ENCODE measurements around the gene CRKL. TPM values are rescaled to one million over a fixed set of nuclear protein-coding genes. Genes with fewer than 3 reads are reported as not detected.
A peak's percentile ranks its signal among the peaks of the same experiment; 100 is the strongest.

CRKL gene
- total and polyA plus RNA-seq, 2 experiments from 2014 or later: 26.7 to 42.5 TPM

- H3K9ac ChIP-seq: no peak overlapping the region
- no peaks in the 10 kb centered on the region for H3K9me2 ChIP-seq (ENCODE audit: insufficient read depth)
- no peak overlapping the region for H2AFZ ChIP-seq
- H3K4me2 ChIP-seq (ENCODE audit: unreplicated experiment): no peak overlapping the region
- no peak overlapping the region for H3K4me3 ChIP-seq
- DNase-seq: no peak
- H3K27me3 ChIP-seq (replicated peaks; ENCODE audit: insufficient read depth): no peaks in the 10 kb centered on the region
- H3K4me1 ChIP-seq (ENCODE audit: insufficient read depth): peaks cover 34% of the 10 kb centered on the region
- no peaks in the 10 kb centered on the region for H3K36me3 ChIP-seq (ENCODE audit: low read depth)
- peaks cover 32% of the 10 kb centered on the region for H3F3A ChIP-seq (ENCODE audit: insufficient read depth)
- TF ChIP-seq EZH2phosphoT487 (IDR thresholded peaks at IDR 0.05; ENCODE audit: insufficient read depth, low read depth) (no peak), EZH2 (IDR thresholded peaks at IDR 0.05; ENCODE audit: insufficient read depth, poor library complexity, severe bottlenecking) (no peak)
- H4K20me1 ChIP-seq (ENCODE audit: insufficient read depth): peaks cover 67% of the 10 kb centered on the region
- H3K79me2 ChIP-seq (ENCODE audit: insufficient read depth): peaks cover 100% of the 10 kb centered on the region
- 3 to 8% methylated on average over 1 of the region's 1 CpG for WGBS, 2 experiments (ENCODE audit: low coverage in 1 of 2, low lambda C conversion rate in 2 of 2, missing lambda C conversion rate in 2 of 2)
- no peak overlapping the region for H3K27ac ChIP-seq
- no peaks in the 10 kb centered on the region for H3K9me3 ChIP-seq (ENCODE audit: low read depth)
- in situ Hi-C loops (cut with MboI): no loop called here
Measured at GRCh38 chr22:20944042-20944441, 26.8 kb downstream of the CRKL start.

GRCh38 chr22:20945578-20945934 lies 28.3 kb downstream of the CRKL start:
- Histone ChIP-seq H3K79me2 (ENCODE audit: insufficient read depth) (peaks cover 100% of the 10 kb centered on the region), H3K9ac (no peak overlapping the region), H3K27ac (no peak overlapping the region), H3K36me3 (ENCODE audit: low read depth) (peaks cover 11% of the 10 kb centered on the region; the same call in 1 of the 2 replicates), H3K4me3 (no peak overlapping the region), H2AFZ (no peak overlapping the region), H3K4me1 (ENCODE audit: insufficient read depth) (peaks cover 25% of the 10 kb centered on the region), H4K20me1 (ENCODE audit: insufficient read depth) (peaks cover 60% of the 10 kb centered on the region), H3F3A (ENCODE audit: insufficient read depth) (peaks cover 26% of the 10 kb centered on the region), H3K27me3 (replicated peaks; ENCODE audit: insufficient read depth) (no peaks in the 10 kb centered on the region), H3K4me2 (ENCODE audit: unreplicated experiment) (no peak overlapping the region), H3K9me3 (ENCODE audit: low read depth) (no peaks in the 10 kb centered on the region), H3K9me2 (ENCODE audit: insufficient read depth) (no peaks in the 10 kb centered on the region)
- in situ Hi-C loops (cut with MboI): no loop called here
- no peak for DNase-seq
- TF ChIP-seq EZH2 (IDR thresholded peaks at IDR 0.05; ENCODE audit: insufficient read depth, poor library complexity, severe bottlenecking): no peak
- TF ChIP-seq EZH2phosphoT487 (IDR thresholded peaks at IDR 0.05; ENCODE audit: insufficient read depth, low read depth): no peak
- WGBS, 2 experiments (ENCODE audit: low coverage in 1 of 2, low lambda C conversion rate in 2 of 2, missing lambda C conversion rate in 2 of 2): 96 to 98% methylated on average over 2 of the region's 2 CpGs

- no peak overlapping the region for H3K4me3 ChIP-seq
- TF ChIP-seq EZH2 (IDR thresholded peaks at IDR 0.05; ENCODE audit: insufficient read depth, poor library complexity, severe bottlenecking) (no peak), EZH2phosphoT487 (IDR thresholded peaks at IDR 0.05; ENCODE audit: insufficient read depth, low read depth) (no peak)
- H3K4me2 ChIP-seq (ENCODE audit: unreplicated experiment): peak overlapping the region; percentile 50
- H3K27ac ChIP-seq: no peak overlapping the region
- peaks cover 57% of the 10 kb centered on the region; the same call in 1 of the 2 replicates for H4K20me1 ChIP-seq (ENCODE audit: insufficient read depth)
- 78 to 80% methylated on average over 7 of the region's 7 CpGs for WGBS, 2 experiments (ENCODE audit: low coverage in 1 of 2, low lambda C conversion rate in 2 of 2, missing lambda C conversion rate in 2 of 2)
- in situ Hi-C loops (cut with MboI): no loop called here
- H3K9me3 ChIP-seq (ENCODE audit: low read depth): no peaks in the 10 kb centered on the region
- H3K79me2 ChIP-seq (ENCODE audit: insufficient read depth): peaks cover 100% of the 10 kb centered on the region
- H3F3A ChIP-seq (ENCODE audit: insufficient read depth): peaks cover 27% of the 10 kb centered on the region
- peaks cover 19% of the 10 kb centered on the region for H3K4me1 ChIP-seq (ENCODE audit: insufficient read depth)
- H3K9me2 ChIP-seq (ENCODE audit: insufficient read depth): no peaks in the 10 kb centered on the region
- no peak overlapping the region for H2AFZ ChIP-seq
- peaks cover 19% of the 10 kb centered on the region for H3K36me3 ChIP-seq (ENCODE audit: low read depth)
- no peaks in the 10 kb centered on the region for H3K27me3 ChIP-seq (replicated peaks; ENCODE audit: insufficient read depth)
- DNase-seq: peak; percentile 60
- no peak overlapping the region for H3K9ac ChIP-seq
Measured at GRCh38 chr22:20946080-20946986, 29.1 kb downstream of the CRKL start.

GRCh38 chr22:20946991-20947390 lies 29.8 kb downstream of the CRKL start:
- H3K4me2 ChIP-seq (ENCODE audit: unreplicated experiment): no peak overlapping the region
- in situ Hi-C loops (cut with MboI): no loop called here
- TF ChIP-seq EZH2phosphoT487 (IDR thresholded peaks at IDR 0.05; ENCODE audit: insufficient read depth, low read depth) (no peak), EZH2 (IDR thresholded peaks at IDR 0.05; ENCODE audit: insufficient read depth, poor library complexity, severe bottlenecking) (no peak)

More at GRCh38 chr22:20946991-20947390, 29.8 kb downstream of the CRKL start:
- Histone ChIP-seq H3K27me3 (replicated peaks; ENCODE audit: insufficient read depth) (no peaks in the 10 kb centered on the region), H3K4me1 (ENCODE audit: insufficient read depth) (peaks cover 19% of the 10 kb centered on the region), H3K79me2 (ENCODE audit: insufficient read depth) (peaks cover 100% of the 10 kb centered on the region), H3K4me3 (no peak overlapping the region), H3F3A (ENCODE audit: insufficient read depth) (peaks cover 22% of the 10 kb centered on the region), H3K9ac (no peak overlapping the region), H4K20me1 (ENCODE audit: insufficient read depth) (peaks cover 56% of the 10 kb centered on the region; the same call in 1 of the 2 replicates), H3K27ac (no peak overlapping the region), H3K9me3 (ENCODE audit: low read depth) (no peaks in the 10 kb centered on the region), H3K9me2 (ENCODE audit: insufficient read depth) (no peaks in the 10 kb centered on the region), H2AFZ (no peak overlapping the region), H3K36me3 (ENCODE audit: low read depth) (peaks cover 24% of the 10 kb centered on the region)
- 87 to 96% methylated on average over 1 of the region's 1 CpG for WGBS, 2 experiments (ENCODE audit: low coverage in 1 of 2, low lambda C conversion rate in 2 of 2, missing lambda C conversion rate in 2 of 2)
- DNase-seq: no peak
